Natural killer cell treated with Interleukin-12 subunit alpha and Interleukin-12 subunit beta and Interleukin-15 and Interleukin-18, amount 100 ng/mL, for 72 hours (primary cell): ENCODE data around the gene PRG2. TPM values are rescaled to one million over a fixed set of nuclear protein-coding genes. Genes with fewer than 3 reads are reported as not detected.
"Not testable (repeated sequence)": the region's sequence is repeated elsewhere in the genome, so short reads cannot be mapped to it uniquely, and the experiment has no call there.

Experiments
- ATAC-seq, 2 donors: fragments of 150-1000 bp; cut with Tn5 transposase in 1 of 2; sonication (Bioruptor Pico), chemical (Tn5 transposase) in 1 of 2; 2 replicates each; pipeline ENCODE4 v1.10.0; 2021
- DNase-seq: peaks from one replicate; pipeline ENCODE4 v3.0.0; 2022; ENCODE audit warnings: low spot score
- H3K27ac Mint-ChIP-seq, 2 donors: 1 replicate in 1 of 2; 2 replicates in 1 of 2; pipeline ENCODE4 v1.8.0; 2022; ENCODE audit warnings: mixed read lengths in 2 of 2, mild to moderate bottlenecking in 1 of 2, moderate library complexity in 1 of 2
- H3K27me3 Mint-ChIP-seq, 2 donors: 1 replicate in 1 of 2; 2 replicates in 1 of 2; pipeline ENCODE4 v1.8.0; 2022; ENCODE audit warnings: mixed read lengths in 2 of 2
- H3K36me3 Mint-ChIP-seq: one replicate; pipeline ENCODE4 v1.8.0; 2022; ENCODE audit warnings: mixed read lengths
- H3K4me1 Mint-ChIP-seq, 2 donors: 1 replicate in 1 of 2; 2 replicates in 1 of 2; pipeline ENCODE4 v1.8.0; 2022; ENCODE audit warnings: low read depth in 2 of 2, mixed read lengths in 2 of 2, mild to moderate bottlenecking in 1 of 2
- H3K4me3 Mint-ChIP-seq: one replicate; pipeline ENCODE4 v1.8.0; 2022; ENCODE audit warnings: mixed read lengths
- H3K9me3 Mint-ChIP-seq: 2 replicates; pipeline ENCODE4 v1.8.0; 2022; ENCODE audit warnings: mixed read lengths
- total RNA-seq, 2 donors: library from RNA; stranded (reverse); gene quantifications; one replicate each; pipeline ENCODE4 v1.2.3, GENCODE V29; 2022

PRG2 gene
- total RNA-seq, 2 donors from 2014 or later: 1.4 to 2.3 TPM

DNA sequence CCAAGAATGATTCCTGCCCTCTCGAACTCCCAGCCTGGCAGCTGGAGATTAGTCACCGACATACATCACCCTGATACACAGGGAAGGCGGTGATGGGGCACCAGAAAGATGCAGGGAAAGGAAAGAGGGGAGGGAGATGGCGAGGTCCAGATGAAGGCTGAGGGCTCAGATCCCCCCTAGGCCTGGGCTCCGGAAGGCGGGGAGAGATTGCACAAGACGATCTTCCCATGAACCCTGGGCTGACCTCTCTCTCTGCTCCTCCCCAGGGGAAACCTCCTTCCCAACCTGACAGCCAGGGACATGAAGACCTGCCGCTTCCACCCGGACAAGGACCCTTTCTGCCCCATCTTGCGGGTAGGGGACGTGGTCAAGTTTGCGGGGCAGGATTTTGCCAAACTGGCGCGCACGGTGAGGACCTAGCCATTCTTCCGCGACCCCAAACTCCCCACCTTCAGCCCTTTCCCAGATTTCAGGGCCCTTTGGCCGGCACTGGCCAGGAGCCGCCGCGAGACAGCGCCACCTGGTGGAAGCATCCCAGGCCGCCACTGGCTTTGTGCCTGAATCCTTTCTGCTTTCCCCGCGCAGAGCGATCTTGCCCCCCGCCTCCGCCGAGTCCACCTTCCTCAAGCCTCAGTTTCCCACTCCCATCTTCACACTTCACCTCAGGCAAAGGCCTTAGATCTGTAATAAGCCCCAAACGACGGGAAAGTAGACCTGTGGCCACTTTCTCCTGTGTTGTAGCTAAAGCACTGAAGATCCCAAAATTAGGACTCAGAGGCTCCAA is 40.8 kb downstream of the PRG2 start:
- ATAC-seq: peak; percentile 60 to 70
- Mint-ChIP-seq H3K27ac (no peak overlapping the region), H3K27me3 (peaks cover 3 to 6% of the 10 kb centered on the region in 2 donors), H3K9me3 (no peaks in the 10 kb centered on the region), H3K4me1 (peaks cover 5 to 10% of the 10 kb centered on the region in 2 donors), H3K4me3 (no peak overlapping the region), H3K36me3 (peaks cover 4% of the 10 kb centered on the region)
- peak; percentile 79 for DNase-seq

DNA sequence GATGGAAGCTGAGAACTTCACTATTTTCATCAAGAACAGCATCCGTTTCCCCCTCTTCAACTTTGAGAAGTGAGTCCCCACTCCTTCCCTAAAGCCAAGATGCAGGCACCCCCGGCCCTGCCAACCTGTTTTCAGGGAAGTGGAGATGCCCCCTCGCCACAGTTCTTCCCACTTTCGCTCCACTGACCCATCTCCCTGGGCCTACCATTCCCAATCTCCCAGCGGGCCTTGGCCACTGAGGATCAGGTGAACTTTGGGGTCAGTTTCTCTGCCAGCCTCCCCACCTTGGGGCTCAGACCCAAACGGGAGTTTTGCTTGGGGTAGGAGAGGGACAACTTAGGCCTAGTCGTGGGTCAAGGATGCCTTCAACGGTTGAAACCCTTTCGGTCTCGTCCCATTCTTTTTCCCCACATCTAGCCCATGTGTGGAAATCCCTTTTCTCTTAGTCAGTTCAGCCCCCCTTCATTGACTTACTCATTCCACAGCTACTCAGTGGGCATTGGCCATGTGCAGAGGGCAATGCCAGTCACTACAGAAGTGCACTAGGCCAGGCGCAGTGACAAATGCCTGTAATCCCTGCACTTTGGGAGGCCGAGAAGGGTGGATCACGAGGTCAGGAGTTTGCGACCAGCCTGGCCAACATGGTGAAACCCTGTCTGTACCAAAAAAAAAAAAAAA is 41.7 kb downstream of the PRG2 start:
- DNase-seq: no peak

DNA sequence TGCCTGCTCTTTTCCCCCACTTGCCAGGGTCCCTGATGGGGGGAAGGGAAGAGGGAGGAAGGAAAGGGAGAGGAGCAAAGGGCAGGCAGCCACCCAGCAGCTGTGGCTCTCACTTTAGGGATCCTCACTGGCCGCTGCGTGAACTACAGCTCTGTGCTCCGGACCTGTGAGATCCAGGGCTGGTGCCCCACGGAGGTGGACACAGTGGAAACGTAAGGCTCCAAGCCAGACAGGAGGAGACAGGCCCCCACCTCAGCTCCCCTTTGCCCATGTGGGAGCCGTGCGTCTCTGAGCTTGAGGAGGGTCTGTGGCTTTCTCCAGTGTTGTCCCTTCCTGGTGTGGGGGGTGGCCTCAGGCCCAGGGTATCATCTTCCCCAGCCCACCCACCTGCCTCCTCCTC is 42.4 kb downstream of the PRG2 start:
- peaks cover 0 to 7% of the 10 kb centered on the region in 2 donors for H3K4me1 Mint-ChIP-seq
- no peak overlapping the region for H3K4me3 Mint-ChIP-seq
- no peaks in the 10 kb centered on the region for H3K9me3 Mint-ChIP-seq
- ATAC-seq: no peak
- H3K27me3 Mint-ChIP-seq: peaks cover 0 to under 1% of the 10 kb centered on the region in 2 donors
- H3K36me3 Mint-ChIP-seq: peaks cover 4% of the 10 kb centered on the region
- no peak for DNase-seq
- no peak overlapping the region for H3K27ac Mint-ChIP-seq

More for the DNA sequence above, 41.7 kb downstream of the PRG2 start:
- ATAC-seq: no peak
- Mint-ChIP-seq H3K27me3 (peaks cover 0 to 3% of the 10 kb centered on the region in 2 donors), H3K9me3 (no peaks in the 10 kb centered on the region), H3K4me3 (no peak overlapping the region), H3K36me3 (peaks cover 4% of the 10 kb centered on the region), H3K4me1 (peaks cover 0 to 7% of the 10 kb centered on the region in 2 donors), H3K27ac (no peak overlapping the region)

DNA sequence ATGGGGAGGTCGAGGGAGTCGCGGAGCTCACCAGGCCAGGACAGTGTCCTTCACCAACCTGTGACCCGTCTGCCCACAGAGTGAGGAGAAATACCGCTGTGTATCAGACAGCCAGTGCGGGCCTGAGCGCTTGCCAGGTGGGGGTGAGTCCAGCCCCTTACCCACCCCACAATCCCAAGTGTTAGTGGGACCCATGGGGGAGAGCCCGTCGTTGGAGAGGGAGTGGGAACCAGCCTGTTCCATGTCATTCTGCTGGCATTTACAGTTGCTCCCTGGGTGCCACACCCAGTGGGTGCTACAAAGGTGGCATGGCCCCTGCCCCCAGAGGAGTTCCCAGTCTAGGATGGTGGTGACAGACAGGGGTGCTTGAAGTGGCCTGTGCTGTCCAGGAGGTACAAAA is 43.1 kb downstream of the PRG2 start:
- DNase-seq (no peak), ATAC-seq (peak in 1 of 2 donors; percentile 7)
- peaks cover 4% of the 10 kb centered on the region for H3K36me3 Mint-ChIP-seq
- no peaks in the 10 kb centered on the region for H3K27me3 Mint-ChIP-seq
- no peak overlapping the region for H3K4me3 Mint-ChIP-seq
- H3K27ac Mint-ChIP-seq: no peak overlapping the region
- H3K4me1 Mint-ChIP-seq: peaks cover 0 to 7% of the 10 kb centered on the region in 2 donors
- no peaks in the 10 kb centered on the region for H3K9me3 Mint-ChIP-seq

DNA sequence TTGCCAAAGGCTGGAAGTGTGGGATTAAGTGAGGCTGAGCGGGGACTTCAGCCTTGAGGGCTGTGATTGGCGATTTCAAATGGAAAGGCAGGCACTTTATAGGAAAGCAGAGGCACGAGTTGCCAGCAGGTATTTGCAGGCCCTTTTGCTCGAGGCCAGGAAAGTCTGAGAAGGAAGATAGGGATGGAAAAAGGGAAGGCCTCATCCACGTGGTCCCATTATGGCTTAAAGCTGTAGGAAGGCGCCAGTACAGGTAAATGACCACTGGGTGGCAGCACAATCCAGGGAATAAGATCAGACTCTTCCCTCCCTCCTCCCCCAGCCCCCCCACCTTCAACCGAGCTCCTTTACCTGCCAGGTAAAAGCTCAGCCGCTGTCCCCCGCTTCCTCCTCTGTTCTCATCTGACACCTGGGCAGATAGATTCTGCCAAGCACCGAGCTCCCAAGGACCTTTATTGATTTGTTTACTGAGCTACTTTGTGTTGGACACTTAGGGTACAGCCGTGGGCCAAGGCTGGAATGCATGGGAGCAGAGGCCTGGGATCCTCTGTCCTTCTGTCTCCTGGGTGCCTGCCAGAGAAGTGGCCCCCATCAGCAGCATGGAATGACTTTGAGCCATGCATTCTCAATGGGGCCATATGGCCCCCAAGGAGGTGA is 44.8 kb downstream of the PRG2 start:
- no peak overlapping the region for H3K4me3 Mint-ChIP-seq
- peak; percentile 68 to 79 for ATAC-seq
- H3K27ac Mint-ChIP-seq: no peak overlapping the region
- H3K4me1 Mint-ChIP-seq: peaks cover 11 to 19% of the 10 kb centered on the region in 2 donors
- H3K27me3 Mint-ChIP-seq: peaks cover 0 to under 1% of the 10 kb centered on the region in 2 donors
- no peak for DNase-seq
- no peaks in the 10 kb centered on the region for H3K9me3 Mint-ChIP-seq
- H3K36me3 Mint-ChIP-seq: no peaks in the 10 kb centered on the region

DNA sequence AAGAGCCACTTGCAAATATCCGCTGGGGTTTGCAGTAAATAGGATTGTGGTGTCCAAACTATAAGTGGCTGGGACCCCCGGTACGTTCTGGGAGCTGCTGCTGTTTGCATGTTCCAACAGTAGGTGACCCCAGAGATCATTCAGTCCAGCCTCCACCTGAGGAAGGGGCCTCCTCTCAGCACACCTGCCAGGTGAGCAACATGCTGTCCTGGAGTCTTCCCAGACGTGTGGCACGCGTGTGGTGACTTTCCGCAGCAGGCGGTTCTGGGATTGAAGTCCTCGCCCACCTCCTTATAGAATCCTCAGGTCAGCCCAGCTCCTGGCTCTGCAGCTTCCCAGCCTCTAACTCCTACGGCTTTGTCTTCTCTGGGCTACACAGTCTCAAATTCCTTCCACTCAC is 45.6 kb downstream of the PRG2 start:
- Mint-ChIP-seq H3K9me3 (no peaks in the 10 kb centered on the region), H3K4me3 (no peak overlapping the region), H3K27me3 (peaks cover 3 to 5% of the 10 kb centered on the region in 2 donors), H3K36me3 (no peaks in the 10 kb centered on the region), H3K27ac (no peak overlapping the region), H3K4me1 (peaks cover 15 to 22% of the 10 kb centered on the region in 2 donors)
- ATAC-seq (no peak), DNase-seq (no peak)

DNA sequence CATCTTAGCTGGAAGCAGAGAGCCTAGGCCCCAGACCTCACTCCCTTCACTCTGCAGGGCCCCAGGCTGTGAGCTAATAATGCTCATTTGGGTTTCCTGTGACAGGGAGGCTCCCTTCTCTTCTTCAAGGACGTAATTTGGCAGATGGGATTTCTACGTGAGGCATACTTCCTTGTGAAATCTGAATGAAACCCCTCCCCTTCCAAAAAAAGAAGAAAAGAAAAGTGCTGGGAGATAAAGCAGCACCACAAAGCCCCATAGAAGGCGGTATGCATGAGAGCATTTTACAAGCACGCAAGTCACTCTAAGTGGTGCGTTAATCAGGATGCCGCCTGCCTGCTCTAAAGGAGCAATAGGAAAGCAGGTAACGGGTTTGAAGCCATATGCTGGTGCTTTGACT is 46.6 kb downstream of the PRG2 start:
- Mint-ChIP-seq H3K27me3 (peaks cover 3 to 5% of the 10 kb centered on the region in 2 donors), H3K4me1 (peaks cover 15 to 22% of the 10 kb centered on the region in 2 donors), H3K27ac (no peak overlapping the region), H3K4me3 (no peak overlapping the region), H3K9me3 (no peaks in the 10 kb centered on the region), H3K36me3 (no peaks in the 10 kb centered on the region)
- ATAC-seq (no peak), DNase-seq (no peak)

DNA sequence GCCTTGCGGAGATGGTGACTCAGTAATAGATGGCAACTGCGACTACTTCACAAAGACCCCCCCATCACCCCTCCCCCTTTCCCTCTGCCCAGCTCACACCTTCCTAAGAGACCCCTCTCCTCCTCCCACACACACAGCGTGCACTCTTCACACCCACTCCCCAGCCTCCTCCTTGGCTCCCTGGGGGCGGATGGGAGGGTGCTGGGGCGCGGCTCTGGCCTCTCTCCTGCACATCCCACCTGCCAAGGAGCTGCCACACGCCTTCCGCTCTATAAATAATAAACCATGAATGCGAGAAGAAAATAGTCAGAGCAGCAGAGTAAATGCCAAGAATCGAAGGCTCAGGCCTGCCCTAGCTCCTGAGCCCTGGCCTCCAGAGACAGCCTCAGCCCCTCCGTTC is 47.7 kb downstream of the PRG2 start:
- Mint-ChIP-seq H3K4me1 (peaks cover 15 to 22% of the 10 kb centered on the region in 2 donors), H3K4me3 (no peak overlapping the region), H3K27ac (no peak overlapping the region), H3K9me3 (no peaks in the 10 kb centered on the region), H3K27me3 (peaks cover 3 to 5% of the 10 kb centered on the region in 2 donors), H3K36me3 (no peaks in the 10 kb centered on the region)
- ATAC-seq: no peak
- DNase-seq: no peak

DNA sequence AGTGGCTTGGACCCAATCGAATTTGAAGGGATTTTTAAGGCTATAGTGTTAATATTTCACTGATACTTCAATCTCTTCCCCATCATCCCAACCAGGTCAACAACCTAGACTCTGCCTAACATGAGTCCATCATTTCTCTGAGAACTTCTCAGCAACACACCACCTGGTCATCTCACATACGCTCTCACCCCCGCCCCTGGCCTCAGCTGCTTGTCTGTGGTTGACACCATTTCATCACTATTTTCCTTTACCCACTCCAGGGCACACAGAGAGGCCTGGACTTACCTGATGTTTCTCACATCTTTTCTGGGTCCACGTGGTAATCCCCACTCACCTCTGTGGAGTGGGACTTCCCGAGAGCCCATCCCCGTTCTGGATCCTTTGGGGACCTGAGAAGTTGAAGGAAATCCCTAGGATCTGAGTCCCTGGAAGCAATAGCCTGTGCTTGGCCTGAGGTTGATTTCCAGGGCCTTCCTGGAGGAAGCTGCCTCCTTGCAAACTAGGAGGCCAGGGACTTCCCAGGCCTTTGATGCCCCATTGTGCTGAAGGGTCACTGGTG is 49.1 kb downstream of the PRG2 start:
- H3K4me3 Mint-ChIP-seq: no peak overlapping the region
- H3K9me3 Mint-ChIP-seq: no peaks in the 10 kb centered on the region
- H3K4me1 Mint-ChIP-seq: peaks cover 18 to 22% of the 10 kb centered on the region in 2 donors
- peaks cover 3 to 5% of the 10 kb centered on the region in 2 donors for H3K27me3 Mint-ChIP-seq
- no peaks in the 10 kb centered on the region for H3K36me3 Mint-ChIP-seq
- DNase-seq (no peak), ATAC-seq (peak; percentile 45 to 63)
- H3K27ac Mint-ChIP-seq: no peak overlapping the region

DNA sequence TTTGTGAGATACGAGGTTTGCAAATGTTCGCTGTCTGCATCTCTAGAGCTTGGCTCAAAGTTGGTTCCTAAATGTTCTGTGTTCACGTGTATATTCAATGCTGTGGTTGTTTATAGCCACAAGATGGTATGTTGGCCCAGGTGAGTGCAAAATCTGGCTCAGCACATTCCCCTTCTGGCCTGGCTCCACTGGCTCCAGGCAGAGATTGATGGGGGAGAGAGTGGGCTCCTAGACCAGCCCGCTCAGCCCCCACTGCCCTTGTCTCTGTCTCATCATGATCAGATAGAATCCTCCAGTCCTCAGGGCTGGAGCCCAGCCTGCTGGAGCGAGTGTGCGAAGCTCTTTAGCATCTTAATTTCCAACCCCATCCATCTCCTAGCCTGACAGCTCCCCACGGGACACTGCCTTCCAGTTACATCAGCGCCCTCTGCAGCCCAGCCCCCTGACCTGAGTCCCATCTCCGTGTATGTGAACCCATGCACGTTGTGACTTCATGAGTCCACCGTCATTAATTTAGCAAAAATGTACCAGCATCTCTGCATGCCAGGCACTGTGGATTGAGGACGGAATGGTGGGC is 50.3 kb downstream of the PRG2 start:
- H3K36me3 Mint-ChIP-seq: no peaks in the 10 kb centered on the region
- H3K27me3 Mint-ChIP-seq: peaks cover 3 to 5% of the 10 kb centered on the region in 2 donors
- no peak overlapping the region for H3K4me3 Mint-ChIP-seq
- ATAC-seq: no peak
- H3K4me1 Mint-ChIP-seq: peaks cover 20 to 26% of the 10 kb centered on the region in 2 donors
- H3K27ac Mint-ChIP-seq: no peak overlapping the region
- DNase-seq: no peak
- H3K9me3 Mint-ChIP-seq: no peaks in the 10 kb centered on the region

DNA sequence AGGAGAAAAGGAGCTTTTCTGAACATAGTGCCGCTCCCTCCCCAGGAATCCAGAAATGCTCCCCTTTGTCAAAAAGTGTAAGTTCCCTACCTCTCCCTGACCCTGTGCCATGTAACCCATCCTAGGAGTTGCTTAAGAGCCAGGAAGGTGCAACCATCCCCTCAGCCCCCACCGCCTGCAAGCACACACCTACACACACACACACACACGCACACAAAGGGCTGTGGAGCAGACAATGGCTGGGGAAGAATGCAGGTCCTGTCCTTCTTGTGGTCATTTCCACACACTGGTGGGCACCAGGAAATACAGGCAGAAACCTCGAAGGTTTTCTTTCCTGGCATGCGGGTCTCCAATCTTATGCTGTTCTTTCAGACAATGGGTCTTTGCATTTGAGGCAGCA is 51.1 kb downstream of the PRG2 start:
- H3K27ac Mint-ChIP-seq: no peak overlapping the region
- no peak for ATAC-seq

DNA sequence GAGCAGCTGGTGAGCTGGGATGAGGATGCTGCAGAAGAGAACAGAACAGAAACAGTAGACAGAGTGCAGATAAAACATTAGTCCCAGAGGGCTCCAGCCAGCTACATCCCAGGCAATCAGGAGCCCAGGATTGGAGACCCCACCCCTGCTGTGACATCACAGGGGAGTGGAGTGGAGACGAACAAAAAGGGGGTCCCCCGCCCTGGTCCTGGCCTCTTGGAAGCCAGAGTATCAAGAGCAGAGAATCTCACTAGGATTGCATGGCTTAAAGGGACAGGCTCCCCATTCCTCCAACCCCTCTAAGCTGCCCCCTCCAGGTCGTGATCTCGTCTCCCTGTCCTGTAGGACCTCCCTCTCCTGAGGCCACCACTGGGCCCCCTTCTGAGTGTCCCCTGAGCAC is 52.3 kb downstream of the PRG2 start, which contains the start of gene P2RX3:
TSS of gene P2RX3 (plus strand) at position 211 of the 400 bp plus-strand sequence. CDS start 199 bp downstream, outside the sequence.
- peaks cover 37 to 41% of the 10 kb centered on the region in 2 donors for H3K4me1 Mint-ChIP-seq
- no peak for DNase-seq
- no peak within 1 kb of the TSS for H3K27ac Mint-ChIP-seq
- no peak within 1 kb of the TSS for H3K4me3 Mint-ChIP-seq
- H3K27me3 Mint-ChIP-seq: peaks cover 3 to 5% of the 10 kb centered on the region in 2 donors
- H3K36me3 Mint-ChIP-seq: no peaks in the 10 kb centered on the region
- H3K9me3 Mint-ChIP-seq: no peaks in the 10 kb centered on the region
- ATAC-seq: no peak

More for the DNA sequence above, 51.1 kb downstream of the PRG2 start:
- Mint-ChIP-seq H3K27me3 (peaks cover 3 to 5% of the 10 kb centered on the region in 2 donors), H3K4me3 (no peak overlapping the region), H3K36me3 (no peaks in the 10 kb centered on the region), H3K4me1 (peaks cover 28 to 34% of the 10 kb centered on the region in 2 donors), H3K9me3 (no peaks in the 10 kb centered on the region)
- no peak for DNase-seq

DNA sequence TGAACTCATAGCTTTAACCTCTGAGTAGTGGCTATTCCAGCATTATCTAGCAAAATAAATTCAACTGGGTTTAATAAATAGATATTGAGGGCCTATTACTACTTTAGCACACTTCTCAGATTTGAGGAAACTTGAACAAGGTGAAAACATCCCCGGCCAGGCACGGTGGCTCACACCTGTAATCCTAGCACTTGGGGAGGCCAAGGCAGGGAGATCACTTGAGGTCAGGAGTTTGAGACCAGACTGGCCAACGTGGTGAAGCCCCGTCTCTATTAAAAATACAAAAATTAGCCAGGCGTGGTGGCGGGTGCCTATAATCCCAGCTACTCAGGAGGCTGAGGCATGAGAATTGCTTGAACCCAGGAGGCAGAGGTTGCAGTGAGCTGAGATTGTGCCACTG is 53.6 kb downstream of the PRG2 start:
- H3K36me3 Mint-ChIP-seq, H3K9me3 Mint-ChIP-seq, DNase-seq, ATAC-seq, H3K27me3 Mint-ChIP-seq: not testable (repeated sequence)
- peak overlapping the region; percentile 91 to 94 for H3K27ac Mint-ChIP-seq
- peaks cover 41 to 42% of the 10 kb centered on the region in 2 donors for H3K4me1 Mint-ChIP-seq
- H3K4me3 Mint-ChIP-seq: peak overlapping the region; percentile 99
